ENCODE data around the gene USE1.

USE1 gene

GRCh38 chr19:17245535-17245984, 30.4 kb downstream of the USE1 start, which contains the start of gene NR2F6:
TSS of gene NR2F6 (minus strand) at chr19:17245919. CDS start at chr19:17245220, 699 bp downstream.
- Histone ChIP-seq H3K4me3 (ENCODE audit: low read length) (peak within 1 kb of the TSS; percentile 81), H3K4me2 (ENCODE audit: low read depth, low read length) (peak within 1 kb of the TSS; percentile 98), H3K36me3 (replicated peaks; ENCODE audit: insufficient read depth, low read length) (no peaks in the 10 kb centered on the region), H3K9me3 (replicated peaks; ENCODE audit: insufficient read depth, low read length) (no peaks in the 10 kb centered on the region), H3K4me1 (ENCODE audit: low read length) (peaks cover 13% of the 10 kb centered on the region; the same call in 1 of the 2 replicates), H3K27ac (ENCODE audit: low read length) (peak within 1 kb of the TSS; percentile 27; the same call in 1 of the 2 replicates), H4K20me1 (ENCODE audit: insufficient read depth, low read length) (no peaks in the 10 kb centered on the region), H3K9ac (ENCODE audit: low read length) (peak within 1 kb of the TSS; percentile 64), H3K79me2 (ENCODE audit: low read length) (peaks cover 16% of the 10 kb centered on the region), H3K27me3 (replicated peaks; ENCODE audit: insufficient read depth, low read length) (no peaks in the 10 kb centered on the region), H3F3A (ENCODE audit: insufficient read depth, low read length) (peaks cover 7% of the 10 kb centered on the region; the same call in 1 of the 2 replicates), H3K9me2 (replicated peaks; ENCODE audit: insufficient read depth, low read length) (no peaks in the 10 kb centered on the region), H2AFZ (ENCODE audit: low read length) (peak within 1 kb of the TSS; percentile 98)
- no peak for DNase-seq
- TF ChIP-seq EZH2 (optimal IDR thresholded peaks at IDR 0.05; ENCODE audit: low read depth, low read length) (no peak), EZH2phosphoT487 (IDR thresholded peaks at IDR 0.05; ENCODE audit: low read length) (no peak), CTCF (IDR thresholded peaks at IDR 0.05; ENCODE audit: low read length) (no peak)

- DNase-seq, result no peak
- Histone ChIP-seq H3K79me2 (ENCODE audit: low read length) (peaks cover 16% of the 10 kb centered on the region), H3K9me3 (replicated peaks; ENCODE audit: insufficient read depth, low read length) (no peaks in the 10 kb centered on the region), H3K4me1 (ENCODE audit: low read length) (peaks cover 13% of the 10 kb centered on the region; the same call in 1 of the 2 replicates), H3K9ac (ENCODE audit: low read length) (peak overlapping the region; percentile 64; the same call in 1 of the 2 replicates), H3F3A (ENCODE audit: insufficient read depth, low read length) (peaks cover 7% of the 10 kb centered on the region; the same call in 1 of the 2 replicates), H4K20me1 (ENCODE audit: insufficient read depth, low read length) (no peaks in the 10 kb centered on the region), H3K36me3 (replicated peaks; ENCODE audit: insufficient read depth, low read length) (no peaks in the 10 kb centered on the region), H2AFZ (ENCODE audit: low read length) (peak overlapping the region; percentile 98), H3K4me2 (ENCODE audit: low read depth, low read length) (peak overlapping the region; percentile 98), H3K27ac (ENCODE audit: low read length) (peak overlapping the region; percentile 27; the same call in 1 of the 2 replicates), H3K4me3 (ENCODE audit: low read length) (peak overlapping the region; percentile 81), H3K9me2 (replicated peaks; ENCODE audit: insufficient read depth, low read length) (no peaks in the 10 kb centered on the region), H3K27me3 (replicated peaks; ENCODE audit: insufficient read depth, low read length) (0 out of 2 replicates have a peak, but pooled peaks cover 2% of the 10 kb centered on the region)
- TF ChIP-seq EZH2phosphoT487 (IDR thresholded peaks at IDR 0.05; ENCODE audit: low read length) (no peak), EZH2 (optimal IDR thresholded peaks at IDR 0.05; ENCODE audit: low read depth, low read length) (no peak), CTCF (IDR thresholded peaks at IDR 0.05; ENCODE audit: low read length) (no peak)
These were observed 31.7 kb downstream of the USE1 start for GRCh38 chr19:17246681-17247425.

GRCh38 chr19:17248011-17248776, 33.0 kb downstream of the USE1 start:
- Histone ChIP-seq H3K9me3 (replicated peaks; ENCODE audit: insufficient read depth, low read length) (no peaks in the 10 kb centered on the region), H3K79me2 (ENCODE audit: low read length) (peaks cover 13% of the 10 kb centered on the region), H3K4me2 (ENCODE audit: low read depth, low read length) (no peak overlapping the region), H3K27me3 (replicated peaks; ENCODE audit: insufficient read depth, low read length) (0 out of 2 replicates have a peak, but pooled peaks cover 3% of the 10 kb centered on the region), H2AFZ (ENCODE audit: low read length) (no peak overlapping the region), H3K4me1 (ENCODE audit: low read length) (peaks cover 13% of the 10 kb centered on the region; the same call in 1 of the 2 replicates), H3F3A (ENCODE audit: insufficient read depth, low read length) (peaks cover 7% of the 10 kb centered on the region; the same call in 1 of the 2 replicates), H3K9ac (ENCODE audit: low read length) (no peak overlapping the region), H3K36me3 (replicated peaks; ENCODE audit: insufficient read depth, low read length) (no peaks in the 10 kb centered on the region), H3K4me3 (ENCODE audit: low read length) (no peak overlapping the region), H3K9me2 (replicated peaks; ENCODE audit: insufficient read depth, low read length) (no peaks in the 10 kb centered on the region), H3K27ac (ENCODE audit: low read length) (no peak overlapping the region), H4K20me1 (ENCODE audit: insufficient read depth, low read length) (no peaks in the 10 kb centered on the region)
- no peak for DNase-seq
- TF ChIP-seq EZH2phosphoT487 (IDR thresholded peaks at IDR 0.05; ENCODE audit: low read length), result no peak
- TF ChIP-seq CTCF (IDR thresholded peaks at IDR 0.05; ENCODE audit: low read length), result no peak
- TF ChIP-seq EZH2 (optimal IDR thresholded peaks at IDR 0.05; ENCODE audit: low read depth, low read length), result no peak

All from MM.1S (cell line).